ENCODE results near the gene FAM193B. TPM values are rescaled to one million over a fixed set of nuclear protein-coding genes. Genes with fewer than 3 reads are reported as not detected.

Gene FAM193B
- total and polyA plus RNA-seq, 2 of the 13 experiments (the other 11 are each of a cell fraction or from before 2014, with no cell fraction given): 21.2 to 40.9 TPM

- TF ChIP-seq ZNF274 (CRISPR knock-in tag; IDR thresholded peaks at IDR 0.05) (no peak; the same call in 1 of the 2 replicates), RBM39 (IDR thresholded peaks at IDR 0.05; ENCODE audit: low read depth, low read length, poor library complexity, severe bottlenecking) (peak; percentile 36), KLF13 (CRISPR knock-in tag; IDR thresholded peaks at IDR 0.05) (peak; percentile 80; the same call in 1 of the 2 replicates), CEBPZ (IDR thresholded peaks at IDR 0.05; ENCODE audit: low read length) (no peak), IKZF5 (CRISPR knock-in tag; IDR thresholded peaks at IDR 0.05) (peak; percentile 94), NFE2L1 (CRISPR knock-in tag; IDR thresholded peaks at IDR 0.05; ENCODE audit: borderline replicate concordance) (no peak), BATF2 (CRISPR knock-in tag; IDR thresholded peaks at IDR 0.05) (peak; percentile 89), MEF2D (CRISPR knock-in tag; IDR thresholded peaks at IDR 0.05) (peak; percentile 80; the same call in 1 of the 2 replicates), ZNF780A (CRISPR knock-in tag; IDR thresholded peaks at IDR 0.05) (peak; percentile 82; the same call in 1 of the 2 replicates), ZFX (CRISPR knock-in tag; IDR thresholded peaks at IDR 0.05; ENCODE audit: low read depth) (peak; percentile 92), ZBTB20 (CRISPR knock-in tag; IDR thresholded peaks at IDR 0.05; ENCODE audit: borderline replicate concordance, low read depth) (no peak), ARNTL (CRISPR knock-in tag; IDR thresholded peaks at IDR 0.05) (peak; percentile 73), MYC (CRISPR knock-in tag; IDR thresholded peaks at IDR 0.05; ENCODE audit: borderline replicate concordance) (peak; percentile 92), USF2 (IDR thresholded peaks at IDR 0.05; ENCODE audit: low read depth, low read length) (no peak), USF2 (CRISPR knock-in tag; IDR thresholded peaks at IDR 0.05; ENCODE audit: borderline replicate concordance) (no peak; the same call in 1 of the 2 replicates), ZNF24 (IDR thresholded peaks at IDR 0.05) (no peak)
- TF ChIP-seq, protein P1, sequence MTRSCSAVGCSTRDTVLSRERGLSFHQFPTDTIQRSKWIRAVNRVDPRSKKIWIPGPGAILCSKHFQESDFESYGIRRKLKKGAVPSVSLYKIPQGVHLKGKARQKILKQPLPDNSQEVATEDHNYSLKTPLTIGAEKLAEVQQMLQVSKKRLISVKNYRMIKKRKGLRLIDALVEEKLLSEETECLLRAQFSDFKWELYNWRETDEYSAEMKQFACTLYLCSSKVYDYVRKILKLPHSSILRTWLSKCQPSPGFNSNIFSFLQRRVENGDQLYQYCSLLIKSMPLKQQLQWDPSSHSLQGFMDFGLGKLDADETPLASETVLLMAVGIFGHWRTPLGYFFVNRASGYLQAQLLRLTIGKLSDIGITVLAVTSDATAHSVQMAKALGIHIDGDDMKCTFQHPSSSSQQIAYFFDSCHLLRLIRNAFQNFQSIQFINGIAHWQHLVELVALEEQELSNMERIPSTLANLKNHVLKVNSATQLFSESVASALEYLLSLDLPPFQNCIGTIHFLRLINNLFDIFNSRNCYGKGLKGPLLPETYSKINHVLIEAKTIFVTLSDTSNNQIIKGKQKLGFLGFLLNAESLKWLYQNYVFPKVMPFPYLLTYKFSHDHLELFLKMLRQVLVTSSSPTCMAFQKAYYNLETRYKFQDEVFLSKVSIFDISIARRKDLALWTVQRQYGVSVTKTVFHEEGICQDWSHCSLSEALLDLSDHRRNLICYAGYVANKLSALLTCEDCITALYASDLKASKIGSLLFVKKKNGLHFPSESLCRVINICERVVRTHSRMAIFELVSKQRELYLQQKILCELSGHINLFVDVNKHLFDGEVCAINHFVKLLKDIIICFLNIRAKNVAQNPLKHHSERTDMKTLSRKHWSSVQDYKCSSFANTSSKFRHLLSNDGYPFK (CRISPR knock-in tag; IDR thresholded peaks at IDR 0.05; ENCODE audit: borderline replicate concordance): peak; percentile 99
These were observed 37.5 kb downstream of the FAM193B start, which contains the start of gene DDX41 (continued) for GRCh38 chr5:177516601-177517568.
